HepG2 (cell line): ENCODE data around the gene RTEL1. TPM values are rescaled to one million over a fixed set of nuclear protein-coding genes. Genes with fewer than 3 reads are reported as not detected.

Source experiments
- ARID3A ChIP-seq: IDR thresholded peaks from 2 replicates; pipeline ENCODE4 v1.6.1; 2012; ENCODE audit warnings: low read depth, low read length, improper control_type of control experiment
- BCL6 ChIP-seq: IDR thresholded peaks from 2 replicates; pipeline ENCODE4 v1.6.1; 2016; ENCODE audit warnings: missing genetic modification reagents, missing compliant biosample characterization
- DNMT1 ChIP-seq: sonication (generic); formaldehyde crosslinking; IDR thresholded peaks from 2 replicates; pipeline ENCODE4 v1.5.1; 2020; ENCODE audit warnings: mild to moderate bottlenecking, missing genetic modification reagents
- ELF3 ChIP-seq: IDR thresholded peaks from 2 replicates; pipeline ENCODE4 v1.6.1; 2016; ENCODE audit warnings: missing genetic modification reagents, missing compliant biosample characterization
- FOXJ3 ChIP-seq: sonication (generic); formaldehyde crosslinking; IDR thresholded peaks from 2 replicates; pipeline ENCODE4 v1.4.0; 2020; ENCODE audit warnings: missing genetic modification reagents, mild to moderate bottlenecking, borderline replicate concordance
- GLMP ChIP-seq: sonication (generic); formaldehyde crosslinking; IDR thresholded peaks from 2 replicates; pipeline ENCODE4 v1.9.0; 2021; ENCODE audit warnings: missing genetic modification reagents, mild to moderate bottlenecking, borderline replicate concordance
- HDAC2 ChIP-seq: sonication (generic); formaldehyde crosslinking; IDR thresholded peaks from 2 replicates; pipeline ENCODE4 v1.4.0; 2020; ENCODE audit warnings: missing genetic modification reagents
- MLX ChIP-seq: IDR thresholded peaks from 2 replicates; pipeline ENCODE4 v1.6.1; 2016
- NFKB2 ChIP-seq: sonication (generic); formaldehyde crosslinking; IDR thresholded peaks from 2 replicates; pipeline ENCODE4 v1.4.0; 2020; ENCODE audit warnings: missing genetic modification reagents, borderline replicate concordance
- NR2F2 ChIP-seq: IDR thresholded peaks from 2 replicates; pipeline ENCODE4 v1.6.1; 2012; ENCODE audit warnings: low read depth, inconsistent platforms, borderline replicate concordance
- POLR2G ChIP-seq: fragments of 200-400 bp; formaldehyde crosslinking; IDR thresholded peaks from 2 replicates; pipeline ENCODE4 v1.6.1; 2018; ENCODE audit warnings: mild to moderate bottlenecking, low read depth, low read length, moderate library complexity
- RARA ChIP-seq: IDR thresholded peaks from 2 replicates; pipeline ENCODE4 v1.6.1; 2016; ENCODE audit warnings: missing genetic modification reagents, missing compliant biosample characterization
- RORA ChIP-seq: sonication (generic); formaldehyde crosslinking; IDR thresholded peaks from 2 replicates; pipeline ENCODE4 v1.5.0; 2020; ENCODE audit warnings: mild to moderate bottlenecking, missing genetic modification reagents, moderate library complexity
- SOX5 ChIP-seq: IDR thresholded peaks from 2 replicates; pipeline ENCODE4 v1.6.1; 2016; ENCODE audit warnings: borderline replicate concordance
- ZBTB33 ChIP-seq: sonication (generic); formaldehyde crosslinking; IDR thresholded peaks from 2 replicates; pipeline ENCODE4 v1.4.0; 2020; ENCODE audit warnings: missing genetic modification reagents
- ZBTB34 ChIP-seq: sonication (generic); formaldehyde crosslinking; IDR thresholded peaks from 2 replicates; pipeline ENCODE4 v1.8.0; 2022; ENCODE audit warnings: mild to moderate bottlenecking, missing genetic modification reagents
- ZFY ChIP-seq: sonication (generic); formaldehyde crosslinking; IDR thresholded peaks from 2 replicates; pipeline ENCODE4 v1.4.0; 2020; ENCODE audit warnings: missing genetic modification reagents
- ZNF20 ChIP-seq: sonication (generic); formaldehyde crosslinking; IDR thresholded peaks from 2 replicates; pipeline ENCODE4 v1.4.0; 2020; ENCODE audit warnings: mild to moderate bottlenecking, moderate library complexity, missing genetic modification reagents
- ZNF329 ChIP-seq: sonication (generic); formaldehyde crosslinking; IDR thresholded peaks from 2 replicates; pipeline ENCODE4 v1.9.0; 2021; ENCODE audit warnings: low read depth, mild to moderate bottlenecking, missing genetic modification reagents
- ZNF614 ChIP-seq: IDR thresholded peaks from 2 replicates; pipeline ENCODE4 v1.6.1; 2018; ENCODE audit warnings: missing biosample characterization, missing genetic modification reagents, inconsistent platforms, borderline replicate concordance
- ZNF660 ChIP-seq: sonication (generic); formaldehyde crosslinking; IDR thresholded peaks from 2 replicates; pipeline ENCODE4 v1.5.1; 2020; ENCODE audit warnings: mild to moderate bottlenecking, low read depth, missing genetic modification reagents, borderline replicate concordance
- ZNF747 ChIP-seq: sonication (generic); formaldehyde crosslinking; IDR thresholded peaks from 2 replicates; pipeline ENCODE4 v1.8.1; 2023; ENCODE audit warnings: missing genetic modification reagents, mild to moderate bottlenecking, borderline replicate concordance
- polyA plus RNA-seq, 8 experiments: library from polyadenylated mRNA; depleted of rRNA in 3 of 8; stranded (reverse) in 7 of 8; unstranded in 1 of 8; fragments of >200 nt; fragmentation: Illumina TruSeq in 4 of 8; extraction: Trizol in 4 of 8; gene quantifications; 2 replicates each; pipeline versions ENCODE4 v1.2.1 to v1.2.3, GENCODE V29; 2011 to 2016; ENCODE audit warnings: low read depth in 4 of 8, missing spikeins in 1 of 8, mixed read lengths in 1 of 8; ENCODE audit not compliant: insufficient read depth in 1 of 8
- total RNA-seq, 5 experiments: library from RNA; depleted of rRNA; stranded (reverse); fragments of >200 nt; fragmentation: Illumina TruSeq; extraction: Trizol; gene quantifications; 2 replicates each; pipeline ENCODE4 v1.2.3, GENCODE V29; 2016; ENCODE audit warnings: low read depth in 1 of 5

The RTEL1 gene
- total and polyA plus RNA-seq, 2 of the 13 experiments (the other 11 are each of a cell fraction or from before 2014, with no cell fraction given), result 21.8 to 36.4 TPM

GRCh38 chr20:63744574-63745423 lies 86.7 kb downstream of the RTEL1 start (continued):
- no peak; the same call in 1 of the 2 replicates for TF ChIP-seq NFKB2
- 0 out of 2 replicates have a peak, but pooled peaks have one; percentile 3 for TF ChIP-seq NR2F2
- no peak for TF ChIP-seq GLMP
- TF ChIP-seq HDAC2 (CRISPR knock-in tag), result no peak
- TF ChIP-seq ELF3 (CRISPR knock-in tag), result no peak
- TF ChIP-seq RORA (CRISPR knock-in tag), result no peak
- no peak for TF ChIP-seq ZBTB33
- no peak for TF ChIP-seq BCL6 (CRISPR knock-in tag)
- TF ChIP-seq DNMT1 (CRISPR knock-in tag), result no peak
- no peak for TF ChIP-seq FOXJ3 (CRISPR knock-in tag)
- TF ChIP-seq ZBTB34 (CRISPR knock-in tag), result no peak
- no peak for TF ChIP-seq ZNF329
- no peak for TF ChIP-seq ZNF660 (CRISPR knock-in tag)
- no peak for TF ChIP-seq ARID3A
- TF ChIP-seq SOX5 (CRISPR knock-in tag), result no peak
- TF ChIP-seq ZNF747, result no peak
- TF ChIP-seq ZNF614 (CRISPR knock-in tag), result 0 out of 2 replicates have a peak, but pooled peaks have one; percentile 8
- no peak for TF ChIP-seq RARA
- TF ChIP-seq ZFY, result no peak; the same call in none of the 2 replicates
- no peak for TF ChIP-seq MLX (CRISPR knock-in tag)
- peak; percentile 89 for TF ChIP-seq POLR2G
- no peak for TF ChIP-seq ZNF20 (CRISPR knock-in tag)
